ENCODE measurements around the gene PEAK3.

Gene PEAK3

DNA sequence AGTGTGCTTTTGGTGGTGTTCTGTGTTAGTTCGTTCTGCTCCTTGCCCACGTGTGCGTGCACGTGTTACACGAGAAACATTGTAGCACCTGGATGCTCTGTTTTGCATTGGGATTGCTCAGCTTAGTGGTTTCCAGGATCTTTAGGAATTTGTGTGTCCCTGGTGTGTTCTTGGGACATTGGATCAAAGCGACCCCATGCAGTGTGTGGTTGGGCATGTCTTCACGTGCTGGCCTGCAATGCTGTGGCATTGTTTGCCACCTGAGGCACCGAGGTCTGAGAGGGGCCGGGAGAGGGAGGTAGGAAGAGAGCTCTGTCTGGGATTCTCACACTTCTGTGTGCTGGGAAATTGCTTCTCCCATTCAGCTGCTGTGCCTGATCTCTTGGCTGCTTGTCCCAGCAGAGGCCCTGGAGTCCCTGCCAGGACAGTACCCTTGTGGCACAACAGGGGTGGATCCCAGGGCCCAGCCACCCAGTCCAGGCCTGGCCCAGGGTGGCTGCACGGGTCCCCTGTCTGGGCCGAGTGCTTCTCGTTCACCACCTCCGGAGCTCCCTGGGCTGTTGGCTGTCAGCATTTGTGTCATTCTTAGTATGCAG is 57.1 kb downstream of the PEAK3 start:
- no peak for DNase-seq
- Histone ChIP-seq H3K36me3 (peaks cover 75% of the 10 kb centered on the region), H3K27me3 (ENCODE audit: insufficient read depth, low read depth, severe bottlenecking) (no peaks in the 10 kb centered on the region), H3K27ac (no peak overlapping the region), H3K9me3 (ENCODE audit: severe bottlenecking) (no peaks in the 10 kb centered on the region), H3K4me3 (ENCODE audit: low read depth, low read length) (no peak overlapping the region)
- TF ChIP-seq, protein P1, sequence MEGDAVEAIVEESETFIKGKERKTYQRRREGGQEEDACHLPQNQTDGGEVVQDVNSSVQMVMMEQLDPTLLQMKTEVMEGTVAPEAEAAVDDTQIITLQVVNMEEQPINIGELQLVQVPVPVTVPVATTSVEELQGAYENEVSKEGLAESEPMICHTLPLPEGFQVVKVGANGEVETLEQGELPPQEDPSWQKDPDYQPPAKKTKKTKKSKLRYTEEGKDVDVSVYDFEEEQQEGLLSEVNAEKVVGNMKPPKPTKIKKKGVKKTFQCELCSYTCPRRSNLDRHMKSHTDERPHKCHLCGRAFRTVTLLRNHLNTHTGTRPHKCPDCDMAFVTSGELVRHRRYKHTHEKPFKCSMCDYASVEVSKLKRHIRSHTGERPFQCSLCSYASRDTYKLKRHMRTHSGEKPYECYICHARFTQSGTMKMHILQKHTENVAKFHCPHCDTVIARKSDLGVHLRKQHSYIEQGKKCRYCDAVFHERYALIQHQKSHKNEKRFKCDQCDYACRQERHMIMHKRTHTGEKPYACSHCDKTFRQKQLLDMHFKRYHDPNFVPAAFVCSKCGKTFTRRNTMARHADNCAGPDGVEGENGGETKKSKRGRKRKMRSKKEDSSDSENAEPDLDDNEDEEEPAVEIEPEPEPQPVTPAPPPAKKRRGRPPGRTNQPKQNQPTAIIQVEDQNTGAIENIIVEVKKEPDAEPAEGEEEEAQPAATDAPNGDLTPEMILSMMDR (IDR thresholded peaks at IDR 0.05; ENCODE audit: low read depth, low read length) = no peak

Data from WERI-Rb-1 (cell line).